ENCODE results near the gene EPB41. TPM values are rescaled to one million over a fixed set of nuclear protein-coding genes. Genes with fewer than 3 reads are reported as not detected.
A peak's percentile ranks its signal among the peaks of the same experiment; 100 is the strongest.

The EPB41 gene
- total RNA-seq, 1 donor: 9.5 TPM

DNA sequence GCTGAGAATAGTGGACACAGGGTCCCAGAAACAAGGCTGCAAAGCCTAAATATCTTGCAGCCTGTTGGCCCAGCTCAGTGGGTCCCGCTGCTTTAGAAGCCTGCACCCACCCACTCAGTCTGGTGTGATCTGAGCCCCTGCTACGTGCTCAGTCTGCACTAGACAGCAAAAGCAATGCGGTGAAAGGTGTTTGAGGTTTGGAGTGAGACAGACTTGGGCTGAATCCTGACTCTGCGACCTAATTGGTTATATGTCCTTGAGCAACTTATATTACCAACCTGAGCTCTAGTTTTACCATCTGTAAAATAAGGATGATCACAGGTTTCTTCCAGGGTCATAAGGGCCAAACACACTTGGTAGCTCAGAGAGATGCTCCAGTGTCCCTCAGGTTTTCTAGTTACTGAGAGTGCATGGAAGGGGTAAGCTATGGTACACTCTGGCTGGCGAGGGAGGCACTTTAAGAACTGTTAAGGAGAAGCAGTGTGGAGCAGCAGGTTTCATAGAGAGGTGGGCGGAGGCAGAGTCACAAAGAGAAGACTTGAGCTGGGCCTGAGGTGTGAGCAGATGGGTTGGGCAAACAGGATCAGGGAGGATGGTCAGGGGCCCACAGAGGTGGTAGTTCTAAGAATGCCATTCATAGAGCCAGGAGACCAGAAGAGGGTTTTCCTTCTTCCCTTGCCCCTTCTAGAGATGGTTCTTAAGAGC is 199.2 kb downstream of the EPB41 start:
- TF ChIP-seq, protein P1, sequence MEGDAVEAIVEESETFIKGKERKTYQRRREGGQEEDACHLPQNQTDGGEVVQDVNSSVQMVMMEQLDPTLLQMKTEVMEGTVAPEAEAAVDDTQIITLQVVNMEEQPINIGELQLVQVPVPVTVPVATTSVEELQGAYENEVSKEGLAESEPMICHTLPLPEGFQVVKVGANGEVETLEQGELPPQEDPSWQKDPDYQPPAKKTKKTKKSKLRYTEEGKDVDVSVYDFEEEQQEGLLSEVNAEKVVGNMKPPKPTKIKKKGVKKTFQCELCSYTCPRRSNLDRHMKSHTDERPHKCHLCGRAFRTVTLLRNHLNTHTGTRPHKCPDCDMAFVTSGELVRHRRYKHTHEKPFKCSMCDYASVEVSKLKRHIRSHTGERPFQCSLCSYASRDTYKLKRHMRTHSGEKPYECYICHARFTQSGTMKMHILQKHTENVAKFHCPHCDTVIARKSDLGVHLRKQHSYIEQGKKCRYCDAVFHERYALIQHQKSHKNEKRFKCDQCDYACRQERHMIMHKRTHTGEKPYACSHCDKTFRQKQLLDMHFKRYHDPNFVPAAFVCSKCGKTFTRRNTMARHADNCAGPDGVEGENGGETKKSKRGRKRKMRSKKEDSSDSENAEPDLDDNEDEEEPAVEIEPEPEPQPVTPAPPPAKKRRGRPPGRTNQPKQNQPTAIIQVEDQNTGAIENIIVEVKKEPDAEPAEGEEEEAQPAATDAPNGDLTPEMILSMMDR (IDR thresholded peaks at IDR 0.05; ENCODE audit: insufficient read depth, low read depth, low read length): no peak
- H3K4me3 ChIP-seq (ENCODE audit: low read depth, low read length): no peak overlapping the region
- DNase-seq (ENCODE audit: low read depth): no peak

DNA sequence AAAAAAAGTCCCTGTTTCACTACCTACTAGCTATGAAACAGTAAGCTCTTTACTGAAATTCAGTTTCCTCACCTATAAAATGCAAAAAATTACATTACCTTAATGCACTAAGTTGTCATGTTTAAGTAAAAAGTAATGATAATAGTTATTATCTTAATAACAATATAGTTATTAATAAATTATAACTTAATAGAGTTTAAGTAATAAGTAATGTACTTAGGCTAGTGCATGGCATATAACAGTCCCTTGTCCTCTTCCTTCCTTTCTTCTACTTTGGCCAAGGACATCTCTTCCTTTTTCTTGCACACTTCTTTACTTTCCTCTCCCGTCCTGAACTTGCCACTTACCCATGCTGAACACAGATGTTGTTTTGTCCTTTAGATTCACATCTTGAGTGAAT is 200.3 kb downstream of the EPB41 start:
- TF ChIP-seq, protein P1 (IDR thresholded peaks at IDR 0.05; ENCODE audit: insufficient read depth, low read depth, low read length): no peak
- no peak for DNase-seq (ENCODE audit: low read depth)
- no peak overlapping the region for H3K4me3 ChIP-seq (ENCODE audit: low read depth, low read length)

DNA sequence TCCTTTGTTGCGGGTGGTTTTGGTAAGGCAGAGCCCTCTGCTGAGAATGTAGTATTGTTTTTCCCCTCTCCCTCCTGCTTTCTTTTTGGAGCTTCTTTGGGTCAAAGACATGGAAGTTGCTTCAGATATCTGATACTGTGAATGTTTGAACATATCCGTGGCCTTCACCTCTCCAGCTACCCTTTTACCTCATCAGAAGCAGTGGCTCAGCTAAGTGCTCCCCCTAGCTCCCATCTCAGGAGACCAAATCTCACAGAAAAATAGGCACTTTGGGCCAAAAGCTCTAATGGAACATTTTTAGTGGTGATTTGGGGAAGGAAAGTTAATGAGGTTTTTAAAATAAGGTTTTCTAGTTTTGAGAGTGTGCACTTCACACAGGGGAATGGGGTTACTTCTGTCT is 203.0 kb downstream of the EPB41 start:
- TF ChIP-seq, protein P1 (IDR thresholded peaks at IDR 0.05; ENCODE audit: insufficient read depth, low read depth, low read length): peak; percentile 47
- H3K4me3 ChIP-seq (ENCODE audit: low read depth, low read length): no peak overlapping the region
- no peak for DNase-seq (ENCODE audit: low read depth)

DNA sequence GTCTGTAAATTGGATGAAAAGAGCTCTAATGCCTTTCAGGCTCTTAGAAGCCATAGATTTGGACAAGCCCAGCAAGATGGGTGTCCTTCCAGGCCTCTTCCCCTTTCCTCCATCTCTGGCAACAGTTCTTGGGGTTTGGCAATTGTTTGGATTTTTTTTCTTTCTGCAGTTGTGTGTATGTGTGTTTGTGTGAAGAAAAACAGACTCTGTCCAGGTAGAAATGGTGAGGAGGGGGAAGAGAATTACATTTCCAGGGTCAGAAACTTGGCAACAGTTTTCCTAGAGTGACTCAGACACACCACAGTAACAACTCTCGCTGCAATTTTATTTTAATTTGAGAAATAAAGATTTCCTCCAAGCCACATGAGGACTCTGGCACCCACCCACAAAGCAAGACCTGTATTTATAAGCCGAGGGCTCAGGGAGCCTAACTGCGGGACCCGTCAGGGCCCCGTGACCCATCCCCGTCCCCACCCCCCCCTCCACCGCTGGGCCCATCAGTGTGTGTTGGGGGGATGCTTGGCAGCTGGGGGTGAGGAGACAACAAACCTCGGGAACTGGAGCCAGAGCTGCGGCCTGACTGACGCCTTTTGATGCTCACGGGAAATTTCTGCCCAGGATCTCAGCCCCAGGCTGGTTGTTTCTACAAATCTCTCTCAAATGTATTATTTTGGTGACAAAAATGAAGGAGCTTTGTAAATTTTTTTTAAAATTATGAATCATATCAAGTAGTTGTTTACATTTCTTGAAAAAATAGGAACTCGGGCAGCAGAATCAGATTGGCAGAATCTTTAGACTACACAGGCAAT is 205.0 kb downstream of the EPB41 start:
- TF ChIP-seq, protein P1 (IDR thresholded peaks at IDR 0.05; ENCODE audit: insufficient read depth, low read depth, low read length): no peak
- no peak for DNase-seq (ENCODE audit: low read depth)
- H3K4me3 ChIP-seq (ENCODE audit: low read depth, low read length): no peak overlapping the region

DNA sequence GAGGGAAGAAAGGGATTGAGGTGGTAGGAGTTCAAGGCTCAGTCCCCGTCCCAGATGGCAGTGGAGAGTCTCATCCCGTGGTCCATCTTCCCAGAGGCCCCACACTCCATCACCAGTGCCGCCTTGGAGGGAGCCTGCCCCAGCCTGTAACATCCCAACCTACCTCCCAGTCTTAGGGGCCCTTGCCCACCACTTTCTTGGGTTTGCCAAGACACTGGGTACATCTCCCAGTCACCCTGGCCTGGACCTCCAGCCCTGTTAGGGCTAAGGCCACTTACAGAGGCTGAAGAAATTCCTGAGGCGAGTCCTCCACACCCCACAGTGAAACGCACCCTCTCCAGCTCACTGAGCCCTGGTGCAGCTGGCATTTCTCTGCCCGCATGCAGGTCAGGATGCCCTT is 206.0 kb downstream of the EPB41 start:
- no peak overlapping the region for H3K4me3 ChIP-seq (ENCODE audit: low read depth, low read length)
- TF ChIP-seq, protein P1 (IDR thresholded peaks at IDR 0.05; ENCODE audit: insufficient read depth, low read depth, low read length): no peak
- DNase-seq (ENCODE audit: low read depth): no peak

DNA sequence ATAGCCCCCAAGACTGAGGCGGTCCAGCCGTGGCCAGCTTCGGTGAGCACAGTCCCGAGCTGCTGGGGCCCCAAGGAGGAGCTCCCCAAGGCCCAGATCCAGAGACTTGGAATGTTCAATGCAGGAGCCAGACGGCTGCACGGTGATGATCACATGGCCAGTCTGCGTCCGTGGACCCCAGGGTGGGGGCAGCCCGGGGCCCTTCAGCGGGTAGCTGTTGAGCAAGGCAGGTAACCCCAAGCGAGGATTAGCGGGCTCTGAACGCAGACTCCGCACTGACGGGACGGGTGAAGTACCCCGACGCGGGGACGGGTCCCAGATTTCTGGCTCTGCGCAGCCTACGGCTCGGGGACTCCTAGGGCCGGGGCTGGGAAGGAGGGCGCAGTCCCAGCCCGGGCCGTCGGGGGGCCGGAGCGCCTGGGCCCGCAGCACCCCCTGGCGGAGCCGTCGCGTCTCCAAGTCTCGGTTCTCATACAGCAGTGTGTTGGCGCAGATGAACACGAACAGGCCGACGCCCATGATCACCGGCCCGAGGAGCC is 206.6 kb downstream of the EPB41 start:
- no peak for DNase-seq (ENCODE audit: low read depth)
- H3K4me3 ChIP-seq (ENCODE audit: low read depth, low read length): no peak overlapping the region
- TF ChIP-seq, protein P1 (IDR thresholded peaks at IDR 0.05; ENCODE audit: insufficient read depth, low read depth, low read length): peak; percentile 43
